H9 (cell line): ENCODE measurements around the gene CYP2R1. TPM values are rescaled to one million over a fixed set of nuclear protein-coding genes. Genes with fewer than 3 reads are reported as not detected.

Experiments
- DNase-seq: peaks from one replicate; pipeline ENCODE4 v3.0.0-alpha.2; 2017
- H2AFZ ChIP-seq: one replicate; pipeline ENCODE4 v1.6.1; 2013; ENCODE audit warnings: mild to moderate bottlenecking, low read length, control low read depth, moderate library complexity
- H2AK5ac ChIP-seq: 2 replicates; pipeline ENCODE4 v1.6.1; 2013; ENCODE audit warnings: low read length, control low read depth, mixed read lengths; ENCODE audit not compliant: insufficient read length
- H2BK120ac ChIP-seq: one replicate; pipeline ENCODE4 v1.6.1; 2013; ENCODE audit warnings: low read depth, mild to moderate bottlenecking, low read length, control low read depth, inconsistent platforms; ENCODE audit not compliant: poor library complexity, severe bottlenecking
- H2BK12ac ChIP-seq: 2 replicates; pipeline ENCODE4 v1.6.1; 2013; ENCODE audit warnings: low read length, control low read depth, mixed read lengths, low read depth; ENCODE audit not compliant: insufficient read length
- H2BK15ac ChIP-seq: 2 replicates; pipeline ENCODE4 v1.6.1; 2013; ENCODE audit warnings: low read depth, low read length, control low read depth
- H2BK20ac ChIP-seq: one replicate; pipeline ENCODE4 v1.6.1; 2013; ENCODE audit warnings: low read depth, mild to moderate bottlenecking, low read length, control low read depth, inconsistent platforms; ENCODE audit not compliant: poor library complexity, severe bottlenecking
- H2BK5ac ChIP-seq: 2 replicates; pipeline ENCODE4 v1.6.1; 2013; ENCODE audit warnings: low read length, control low read depth, mixed read lengths; ENCODE audit not compliant: insufficient read length
- H3K14ac ChIP-seq: 2 replicates; pipeline ENCODE4 v1.6.1; 2013; ENCODE audit warnings: low read length, control low read depth; ENCODE audit not compliant: insufficient read depth
- H3K18ac ChIP-seq: 2 replicates; pipeline ENCODE4 v1.6.1; 2013; ENCODE audit warnings: low read depth, mild to moderate bottlenecking, mixed read lengths, low read length, control low read depth; ENCODE audit not compliant: insufficient read length
- H3K23ac ChIP-seq: 2 replicates; pipeline ENCODE4 v1.6.1; 2013; ENCODE audit warnings: low read length, control low read depth, mixed read lengths, low read depth; ENCODE audit not compliant: insufficient read length
- H3K23me2 ChIP-seq: 2 replicates; pipeline ENCODE4 v1.6.1; 2013; ENCODE audit warnings: low read depth, mild to moderate bottlenecking, mixed read lengths, low read length, control low read depth; ENCODE audit not compliant: insufficient read length, poor library complexity, severe bottlenecking
- H3K27ac ChIP-seq: 2 replicates; pipeline ENCODE4 v1.5.1; 2013; ENCODE audit warnings: low read length, control low read depth, mixed read lengths, low read depth; ENCODE audit not compliant: insufficient read length
- H3K27me3 ChIP-seq: 2 replicates; pipeline ENCODE4 v1.6.1; 2013; ENCODE audit warnings: low read length, control low read depth, inconsistent platforms; ENCODE audit not compliant: insufficient read depth
- H3K4ac ChIP-seq: 2 replicates; pipeline ENCODE4 v1.6.1; 2013; ENCODE audit warnings: low read depth, mild to moderate bottlenecking, control low read depth, inconsistent platforms, low read length, moderate library complexity
- H3K4me1 ChIP-seq: 2 replicates; pipeline ENCODE4 v1.6.1; 2013; ENCODE audit warnings: low read length, control low read depth, inconsistent platforms; ENCODE audit not compliant: insufficient read depth
- H3K4me2 ChIP-seq: 2 replicates; pipeline ENCODE4 v1.6.1; 2013; ENCODE audit warnings: low read length, control low read depth, mixed read lengths; ENCODE audit not compliant: insufficient read length, insufficient read depth
- H3K56ac ChIP-seq: 2 replicates; pipeline ENCODE4 v1.6.1; 2013; ENCODE audit warnings: low read depth, mild to moderate bottlenecking, mixed read lengths, low read length, control low read depth; ENCODE audit not compliant: insufficient read length
- H3K79me1 ChIP-seq: 2 replicates; pipeline ENCODE4 v1.6.1; 2013; ENCODE audit warnings: low read depth, mild to moderate bottlenecking, moderate library complexity, low read length, control low read depth, inconsistent platforms; ENCODE audit not compliant: insufficient read depth, poor library complexity, severe bottlenecking
- H3K79me2 ChIP-seq: 2 replicates; pipeline ENCODE4 v1.6.1; 2013; ENCODE audit warnings: low read length, control low read depth, inconsistent platforms; ENCODE audit not compliant: insufficient read depth
- H3K9ac ChIP-seq: 2 replicates; pipeline ENCODE4 v1.6.1; 2013; ENCODE audit warnings: low read length, control low read depth, mixed read lengths; ENCODE audit not compliant: insufficient read length; ENCODE audit errors: extremely low read depth
- H3K9me3 ChIP-seq: one replicate; pipeline ENCODE4 v1.6.1; 2013; ENCODE audit warnings: low read depth, low read length, inconsistent platforms; ENCODE audit not compliant: control insufficient read depth
- H3T11ph ChIP-seq: one replicate; pipeline ENCODE4 v1.6.1; 2013; ENCODE audit warnings: mild to moderate bottlenecking, low read length, control low read depth, inconsistent platforms
- H4K20me1 ChIP-seq: one replicate; pipeline ENCODE4 v1.6.1; 2013; ENCODE audit not compliant: control insufficient read depth, insufficient read length, insufficient read depth
- H4K5ac ChIP-seq: 2 replicates; pipeline ENCODE4 v1.6.1; 2013; ENCODE audit warnings: low read depth, mild to moderate bottlenecking, mixed read lengths, low read length, control low read depth; ENCODE audit not compliant: insufficient read length
- H4K8ac ChIP-seq: replicated peaks from 2 replicates; pipeline ENCODE4 v1.6.1; 2013; ENCODE audit warnings: low read length, control low read depth, mixed read lengths, low read depth; ENCODE audit not compliant: insufficient read length
- H4K91ac ChIP-seq: 2 replicates; pipeline ENCODE4 v1.6.1; 2013; ENCODE audit warnings: low read depth, mild to moderate bottlenecking, moderate library complexity, mixed read lengths, low read length, control low read depth; ENCODE audit not compliant: insufficient read length
- H3K27ac Mint-ChIP-seq, 3 experiments: 2 replicates in 2 of 3; 3 replicates in 1 of 3; pipeline ENCODE4 v1.8.0; 2020 to 2021; ENCODE audit warnings: mixed read lengths in 3 of 3, mild to moderate bottlenecking in 1 of 3, moderate library complexity in 1 of 3
- H3K27me3 Mint-ChIP-seq: 2 replicates; pipeline ENCODE4 v1.8.0; 2021; ENCODE audit warnings: low read depth, mild to moderate bottlenecking, moderate library complexity, mixed read lengths
- H3K36me3 Mint-ChIP-seq, 3 experiments: 2 replicates in 2 of 3; 3 replicates in 1 of 3; pipeline ENCODE4 v1.8.0; 2020 to 2021; ENCODE audit warnings: low read depth in 3 of 3, mixed read lengths in 3 of 3; ENCODE audit not compliant: insufficient read depth in 1 of 3
- H3K4me1 Mint-ChIP-seq, 2 experiments: 2 replicates each; pipeline ENCODE4 v1.8.0; 2020; ENCODE audit warnings: mixed read lengths in 2 of 2
- H3K4me3 Mint-ChIP-seq, 2 experiments: 2 replicates in 1 of 2; 3 replicates in 1 of 2; pipeline ENCODE4 v1.8.0; 2020 to 2021; ENCODE audit warnings: mild to moderate bottlenecking in 2 of 2, mixed read lengths in 2 of 2, moderate library complexity in 1 of 2
- H3K9me3 Mint-ChIP-seq, 2 experiments: 2 replicates in 1 of 2; 3 replicates in 1 of 2; pipeline ENCODE4 v1.8.0; 2020; ENCODE audit warnings: mild to moderate bottlenecking in 2 of 2, mixed read lengths in 2 of 2, moderate library complexity in 1 of 2
- WGBS: extraction: QIAGEN DNeasy Blood & Tissue Kit; methylation state at CpG from one replicate; pipeline ENCODE4 v1.1.7; 2013; ENCODE audit warnings: missing lambda C conversion rate, low lambda C conversion rate, mixed read lengths; ENCODE audit not compliant: insufficient read length; ENCODE audit errors: extremely low coverage; 5-methylcytosine and 5-hydroxymethylcytosine counted together
- total RNA-seq: library from RNA; stranded (reverse); gene quantifications from 2 replicates; pipeline ENCODE4 v1.2.1, GENCODE V29; 2021
- TF ChIP-seq, protein P1 (sequence below): fragments of 200-600 bp; sonication (generic); conservative IDR thresholded peaks from 3 replicates; pipeline ENCODE4 v1.8.0; 2021; ENCODE audit warnings: antibody characterized with exemption, mild to moderate bottlenecking

The CYP2R1 gene
- total RNA-seq, 1 experiment from 2014 or later: 10.3 TPM

- Histone ChIP-seq H4K5ac (no peak overlapping the region), H2BK15ac (no peak overlapping the region), H3K27me3 (no peaks in the 10 kb centered on the region), H2AFZ (no peak overlapping the region), H3K18ac (no peak overlapping the region), H3T11ph (no peak overlapping the region), H3K14ac (no peak overlapping the region), H3K27ac (no peak overlapping the region), H3K9me3 (no peaks in the 10 kb centered on the region), H2BK5ac (no peak overlapping the region), H3K4me2 (no peak overlapping the region), H4K91ac (no peak overlapping the region), H3K56ac (no peak overlapping the region), H3K23ac (no peak overlapping the region), H2AK5ac (no peak overlapping the region), H3K79me2 (no peaks in the 10 kb centered on the region), H3K4ac (no peak overlapping the region), H4K20me1 (no peaks in the 10 kb centered on the region), H4K8ac (no peak overlapping the region), H3K23me2 (no peaks in the 10 kb centered on the region), H2BK20ac (no peak overlapping the region), H3K9ac (no peak overlapping the region), H3K79me1 (no peaks in the 10 kb centered on the region), H2BK12ac (no peak overlapping the region), H2BK120ac (no peak overlapping the region), H3K4me1 (no peaks in the 10 kb centered on the region)
- DNase-seq: no peak
- Mint-ChIP-seq H3K36me3 (peaks cover 0 to 7% (median 2%) of the 10 kb centered on the region in 3 experiments; a peak in 4 of 7 replicates), H3K9me3 (peaks cover 10 to 18% of the 10 kb centered on the region in 2 experiments), H3K27me3 (peaks cover 3% of the 10 kb centered on the region), H3K4me1 (no peaks in the 10 kb centered on the region), H3K27ac (no peak overlapping the region), H3K4me3 (no peak overlapping the region)
- WGBS: no CpG with 5 or more reads among the region's 2 CpGs
- TF ChIP-seq, protein P1, sequence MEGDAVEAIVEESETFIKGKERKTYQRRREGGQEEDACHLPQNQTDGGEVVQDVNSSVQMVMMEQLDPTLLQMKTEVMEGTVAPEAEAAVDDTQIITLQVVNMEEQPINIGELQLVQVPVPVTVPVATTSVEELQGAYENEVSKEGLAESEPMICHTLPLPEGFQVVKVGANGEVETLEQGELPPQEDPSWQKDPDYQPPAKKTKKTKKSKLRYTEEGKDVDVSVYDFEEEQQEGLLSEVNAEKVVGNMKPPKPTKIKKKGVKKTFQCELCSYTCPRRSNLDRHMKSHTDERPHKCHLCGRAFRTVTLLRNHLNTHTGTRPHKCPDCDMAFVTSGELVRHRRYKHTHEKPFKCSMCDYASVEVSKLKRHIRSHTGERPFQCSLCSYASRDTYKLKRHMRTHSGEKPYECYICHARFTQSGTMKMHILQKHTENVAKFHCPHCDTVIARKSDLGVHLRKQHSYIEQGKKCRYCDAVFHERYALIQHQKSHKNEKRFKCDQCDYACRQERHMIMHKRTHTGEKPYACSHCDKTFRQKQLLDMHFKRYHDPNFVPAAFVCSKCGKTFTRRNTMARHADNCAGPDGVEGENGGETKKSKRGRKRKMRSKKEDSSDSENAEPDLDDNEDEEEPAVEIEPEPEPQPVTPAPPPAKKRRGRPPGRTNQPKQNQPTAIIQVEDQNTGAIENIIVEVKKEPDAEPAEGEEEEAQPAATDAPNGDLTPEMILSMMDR: no peak
These were observed 38.3 kb upstream of the CYP2R1 start for GRCh38 chr11:14930369-14930768.
